ENCODE measurements around the gene KCNMA1. TPM values are rescaled to one million over a fixed set of nuclear protein-coding genes. Genes with fewer than 3 reads are reported as not detected.

KCNMA1 gene
- total RNA-seq, 2 donors from 2014 or later = 29.1 to 37.9 TPM

DNA sequence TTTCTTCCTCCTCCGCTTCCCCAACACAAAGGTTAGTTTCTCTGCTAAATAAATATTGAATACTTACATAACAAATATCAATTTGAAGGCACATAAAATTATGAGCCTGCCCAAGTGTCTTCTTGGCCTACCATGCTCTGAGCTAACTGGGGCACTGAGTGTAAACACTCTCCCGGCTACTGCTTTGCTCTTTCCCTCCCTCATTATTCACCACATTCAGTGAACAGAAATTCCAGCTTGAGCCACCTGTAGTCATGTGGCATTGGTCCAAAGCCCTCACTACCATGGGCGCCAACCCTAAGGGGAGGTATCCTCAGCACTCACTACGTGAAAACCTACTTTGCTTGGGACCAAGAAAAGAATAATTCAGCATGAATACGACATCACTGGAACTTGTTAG lies 409.0 kb downstream of the KCNMA1 start:
- H3K27ac ChIP-seq = no peak overlapping the region
- H3K9me3 ChIP-seq = no peaks in the 10 kb centered on the region
- intact Hi-C loops (cut with DNase I) = no loop called here
- no peaks in the 10 kb centered on the region for H3K27me3 ChIP-seq (replicated peaks; ENCODE audit: insufficient read depth)
- H3K4me1 ChIP-seq (replicated peaks) = no peaks in the 10 kb centered on the region
- TF ChIP-seq, protein P1, sequence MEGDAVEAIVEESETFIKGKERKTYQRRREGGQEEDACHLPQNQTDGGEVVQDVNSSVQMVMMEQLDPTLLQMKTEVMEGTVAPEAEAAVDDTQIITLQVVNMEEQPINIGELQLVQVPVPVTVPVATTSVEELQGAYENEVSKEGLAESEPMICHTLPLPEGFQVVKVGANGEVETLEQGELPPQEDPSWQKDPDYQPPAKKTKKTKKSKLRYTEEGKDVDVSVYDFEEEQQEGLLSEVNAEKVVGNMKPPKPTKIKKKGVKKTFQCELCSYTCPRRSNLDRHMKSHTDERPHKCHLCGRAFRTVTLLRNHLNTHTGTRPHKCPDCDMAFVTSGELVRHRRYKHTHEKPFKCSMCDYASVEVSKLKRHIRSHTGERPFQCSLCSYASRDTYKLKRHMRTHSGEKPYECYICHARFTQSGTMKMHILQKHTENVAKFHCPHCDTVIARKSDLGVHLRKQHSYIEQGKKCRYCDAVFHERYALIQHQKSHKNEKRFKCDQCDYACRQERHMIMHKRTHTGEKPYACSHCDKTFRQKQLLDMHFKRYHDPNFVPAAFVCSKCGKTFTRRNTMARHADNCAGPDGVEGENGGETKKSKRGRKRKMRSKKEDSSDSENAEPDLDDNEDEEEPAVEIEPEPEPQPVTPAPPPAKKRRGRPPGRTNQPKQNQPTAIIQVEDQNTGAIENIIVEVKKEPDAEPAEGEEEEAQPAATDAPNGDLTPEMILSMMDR (IDR thresholded peaks at IDR 0.05) = no peak
- peak; percentile 38 for TF ChIP-seq POLR2AphosphoS5 (IDR thresholded peaks at IDR 0.05)
- WGBS = 73% methylated on average over 5 of the region's 5 CpGs
- DNase-seq (ENCODE audit: low spot score) = no peak
- H3K36me3 ChIP-seq = no peaks in the 10 kb centered on the region
- H3K4me3 ChIP-seq = no peak overlapping the region

DNA sequence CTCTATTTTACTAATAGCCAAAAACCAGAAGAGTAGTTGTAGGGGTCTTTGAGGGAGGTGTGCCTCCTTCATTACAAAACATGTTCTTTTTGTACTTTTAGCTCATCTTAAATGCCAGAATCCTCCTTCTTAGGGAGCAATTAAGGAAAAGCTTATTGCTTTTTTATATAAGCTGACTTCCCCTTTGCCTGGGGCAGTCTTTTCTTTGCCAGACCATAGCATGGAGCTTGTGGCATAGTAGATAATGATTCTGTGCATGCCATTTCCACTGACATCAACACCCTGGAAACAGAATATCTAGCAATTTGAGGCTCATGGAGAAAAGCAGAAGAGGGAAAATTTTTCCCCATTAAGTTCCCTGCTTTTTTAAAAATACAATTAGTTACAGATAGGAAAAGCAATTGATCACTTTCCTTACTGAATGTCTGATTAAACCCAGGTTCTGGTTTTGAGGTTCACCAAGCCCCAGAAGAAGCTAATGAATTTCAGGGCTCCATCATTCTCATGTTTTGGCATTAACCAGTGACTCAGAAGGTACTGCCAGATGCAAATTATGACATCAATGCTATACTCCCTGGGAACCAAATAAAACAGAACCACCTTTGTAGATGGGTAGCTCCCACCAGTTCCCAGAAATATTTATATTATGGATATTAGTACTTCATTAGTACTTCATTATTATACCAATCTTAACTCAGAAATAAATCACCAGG lies 410.6 kb downstream of the KCNMA1 start:
- no peaks in the 10 kb centered on the region for H3K9me3 ChIP-seq
- H3K4me3 ChIP-seq = no peak overlapping the region
- no peak overlapping the region for H3K27ac ChIP-seq
- no peaks in the 10 kb centered on the region for H3K27me3 ChIP-seq (replicated peaks; ENCODE audit: insufficient read depth)
- intact Hi-C loops (cut with DNase I) = no loop called here
- no peaks in the 10 kb centered on the region for H3K4me1 ChIP-seq (replicated peaks)
- TF ChIP-seq POLR2AphosphoS5 (IDR thresholded peaks at IDR 0.05) (no peak), POLR2A (IDR thresholded peaks at IDR 0.05) (no peak)
- TF ChIP-seq, protein P1 (IDR thresholded peaks at IDR 0.05) = no peak
- no peak for DNase-seq (ENCODE audit: low spot score)
- H3K36me3 ChIP-seq = no peaks in the 10 kb centered on the region

DNA sequence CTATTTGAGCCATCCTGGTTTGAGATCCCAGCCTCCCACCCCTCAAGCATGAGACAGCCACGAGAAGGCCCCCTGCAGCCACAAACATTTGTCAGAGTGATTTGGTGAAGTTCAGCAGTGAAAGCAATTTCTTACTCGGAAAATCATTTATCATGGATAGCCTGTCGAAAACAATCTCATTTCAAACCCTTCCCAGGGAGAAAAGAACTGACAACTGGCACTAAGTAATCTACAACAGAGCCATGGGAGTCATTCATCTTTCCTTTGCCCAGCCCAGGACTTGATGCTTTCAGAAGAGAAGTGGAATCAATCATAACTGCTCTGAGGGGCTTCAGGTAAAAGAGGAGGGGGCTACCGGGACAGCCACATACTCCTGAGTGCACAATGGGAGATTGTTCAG lies 411.2 kb downstream of the KCNMA1 start:
- WGBS = 71% methylated on average over 4 of the region's 4 CpGs
- TF ChIP-seq POLR2A (IDR thresholded peaks at IDR 0.05) (no peak), POLR2AphosphoS5 (IDR thresholded peaks at IDR 0.05) (no peak)
- TF ChIP-seq, protein P1 (IDR thresholded peaks at IDR 0.05) = no peak
- DNase-seq (ENCODE audit: low spot score) = no peak
- Histone ChIP-seq H3K27me3 (replicated peaks; ENCODE audit: insufficient read depth) (no peaks in the 10 kb centered on the region), H3K27ac (no peak overlapping the region), H3K4me1 (replicated peaks) (no peaks in the 10 kb centered on the region), H3K4me3 (no peak overlapping the region), H3K36me3 (no peaks in the 10 kb centered on the region), H3K9me3 (no peaks in the 10 kb centered on the region)
- intact Hi-C loops (cut with DNase I) = no loop called here

DNA sequence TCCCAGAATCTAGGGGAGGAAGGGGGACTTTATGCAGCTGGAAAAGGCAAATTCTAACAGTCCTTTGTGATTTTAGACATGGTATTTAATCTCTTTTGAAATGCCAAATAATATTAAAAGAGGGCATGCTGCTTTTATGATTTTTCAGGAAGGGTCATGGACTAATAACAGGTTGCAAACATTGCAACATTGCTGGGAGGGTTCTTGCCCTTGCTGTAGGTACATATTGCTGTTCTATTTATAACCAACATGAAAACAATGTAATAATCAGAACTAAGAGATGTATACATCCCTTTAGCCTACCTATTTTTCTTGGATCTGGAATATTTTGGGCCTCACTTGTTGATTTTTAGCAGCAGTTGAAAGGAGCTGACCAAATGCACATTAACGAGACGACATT lies 411.6 kb downstream of the KCNMA1 start:
- no peaks in the 10 kb centered on the region for H3K4me1 ChIP-seq (replicated peaks)
- H3K36me3 ChIP-seq = no peaks in the 10 kb centered on the region
- H3K9me3 ChIP-seq = no peaks in the 10 kb centered on the region
- no peak for DNase-seq (ENCODE audit: low spot score)
- H3K27me3 ChIP-seq (replicated peaks; ENCODE audit: insufficient read depth) = no peaks in the 10 kb centered on the region
- H3K27ac ChIP-seq = no peak overlapping the region
- intact Hi-C loops (cut with DNase I) = no loop called here
- TF ChIP-seq, protein P1 (IDR thresholded peaks at IDR 0.05) = no peak
- TF ChIP-seq POLR2AphosphoS5 (IDR thresholded peaks at IDR 0.05) = no peak
- TF ChIP-seq POLR2A (IDR thresholded peaks at IDR 0.05) = no peak
- no peak overlapping the region for H3K4me3 ChIP-seq
- WGBS = 59% methylated on average over 2 of the region's 2 CpGs
